ENCODE results near the gene MLPH. TPM values are rescaled to one million over a fixed set of nuclear protein-coding genes. Genes with fewer than 3 reads are reported as not detected.

Gene MLPH
- total RNA-seq, 1 donor, result not detected

GRCh38 chr2:237542001-237542704, 55.1 kb downstream of the MLPH start:
- Histone ChIP-seq H3K4me3 (ENCODE audit: low read length) (no peak overlapping the region), H3K9me3 (ENCODE audit: low read depth, low read length) (no peaks in the 10 kb centered on the region), H3K27me3 (ENCODE audit: insufficient read depth, low read length) (no peaks in the 10 kb centered on the region), H3K4me1 (ENCODE audit: insufficient read depth, low read length) (no peaks in the 10 kb centered on the region)

- Histone ChIP-seq H3K4me1 (ENCODE audit: insufficient read depth, low read length) (no peaks in the 10 kb centered on the region), H3K9me3 (ENCODE audit: low read depth, low read length) (no peaks in the 10 kb centered on the region), H3K27me3 (ENCODE audit: insufficient read depth, low read length) (no peaks in the 10 kb centered on the region), H3K4me3 (ENCODE audit: low read length) (no peak overlapping the region)
These were observed 59.2 kb downstream of the MLPH start for GRCh38 chr2:237546040-237546875.

GRCh38 chr2:237546876-237547395, 59.9 kb downstream of the MLPH start:
- no peaks in the 10 kb centered on the region for H3K4me1 ChIP-seq (ENCODE audit: insufficient read depth, low read length)

GRCh38 chr2:237547841-237548416, 60.9 kb downstream of the MLPH start:
- Histone ChIP-seq H3K9me3 (ENCODE audit: low read depth, low read length) (no peaks in the 10 kb centered on the region), H3K27me3 (ENCODE audit: insufficient read depth, low read length) (no peaks in the 10 kb centered on the region), H3K4me1 (ENCODE audit: insufficient read depth, low read length) (no peaks in the 10 kb centered on the region), H3K4me3 (ENCODE audit: low read length) (no peak overlapping the region)

More at GRCh38 chr2:237546876-237547395, 59.9 kb downstream of the MLPH start:
- Histone ChIP-seq H3K4me3 (ENCODE audit: low read length) (no peak overlapping the region), H3K9me3 (ENCODE audit: low read depth, low read length) (no peaks in the 10 kb centered on the region), H3K27me3 (ENCODE audit: insufficient read depth, low read length) (no peaks in the 10 kb centered on the region)

GRCh38 chr2:237549216-237549615, 62.2 kb downstream of the MLPH start:
- no peak overlapping the region for H3K4me3 ChIP-seq (ENCODE audit: low read length)
- H3K4me1 ChIP-seq (ENCODE audit: insufficient read depth, low read length), result no peaks in the 10 kb centered on the region
- H3K9me3 ChIP-seq (ENCODE audit: low read depth, low read length), result no peaks in the 10 kb centered on the region
- no peaks in the 10 kb centered on the region for H3K27me3 ChIP-seq (ENCODE audit: insufficient read depth, low read length)

- H3K4me1 ChIP-seq (ENCODE audit: insufficient read depth, low read length), result no peaks in the 10 kb centered on the region
- H3K9me3 ChIP-seq (ENCODE audit: low read depth, low read length), result no peaks in the 10 kb centered on the region
- no peak overlapping the region for H3K4me3 ChIP-seq (ENCODE audit: low read length)
- H3K27me3 ChIP-seq (ENCODE audit: insufficient read depth, low read length), result no peaks in the 10 kb centered on the region
These were observed 62.8 kb downstream of the MLPH start for GRCh38 chr2:237549643-237550415.

- peaks cover 6% of the 10 kb centered on the region for H3K9me3 ChIP-seq (ENCODE audit: low read depth, low read length)
- H3K4me3 ChIP-seq (ENCODE audit: low read length), result no peak overlapping the region
- no peaks in the 10 kb centered on the region for H3K27me3 ChIP-seq (ENCODE audit: insufficient read depth, low read length)
- H3K4me1 ChIP-seq (ENCODE audit: insufficient read depth, low read length), result no peaks in the 10 kb centered on the region
These were observed 64.1 kb downstream of the MLPH start for GRCh38 chr2:237551071-237551574.

- Histone ChIP-seq H3K4me3 (ENCODE audit: low read length) (no peak overlapping the region), H3K4me1 (ENCODE audit: insufficient read depth, low read length) (no peaks in the 10 kb centered on the region), H3K9me3 (ENCODE audit: low read depth, low read length) (peaks cover 6% of the 10 kb centered on the region), H3K27me3 (ENCODE audit: insufficient read depth, low read length) (no peaks in the 10 kb centered on the region)
These were observed 65.9 kb downstream of the MLPH start for GRCh38 chr2:237552908-237553307.

GRCh38 chr2:237553948-237554347, 66.9 kb downstream of the MLPH start:
- Histone ChIP-seq H3K4me1 (ENCODE audit: insufficient read depth, low read length) (no peaks in the 10 kb centered on the region), H3K4me3 (ENCODE audit: low read length) (no peak overlapping the region), H3K9me3 (ENCODE audit: low read depth, low read length) (peaks cover 6% of the 10 kb centered on the region), H3K27me3 (ENCODE audit: insufficient read depth, low read length) (no peaks in the 10 kb centered on the region)

- Histone ChIP-seq H3K9me3 (ENCODE audit: low read depth, low read length) (peaks cover 6% of the 10 kb centered on the region), H3K27me3 (ENCODE audit: insufficient read depth, low read length) (no peaks in the 10 kb centered on the region), H3K4me1 (ENCODE audit: insufficient read depth, low read length) (no peaks in the 10 kb centered on the region), H3K4me3 (ENCODE audit: low read length) (no peak overlapping the region)
These were observed 68.5 kb downstream of the MLPH start for GRCh38 chr2:237555560-237555959.

GRCh38 chr2:237556773-237557632, 70.0 kb downstream of the MLPH start:
- Histone ChIP-seq H3K27me3 (ENCODE audit: insufficient read depth, low read length) (no peaks in the 10 kb centered on the region), H3K9me3 (ENCODE audit: low read depth, low read length) (peaks cover 6% of the 10 kb centered on the region), H3K4me1 (ENCODE audit: insufficient read depth, low read length) (no peaks in the 10 kb centered on the region), H3K4me3 (ENCODE audit: low read length) (no peak overlapping the region)

GRCh38 chr2:237557633-237558015, 70.6 kb downstream of the MLPH start:
- H3K4me3 ChIP-seq (ENCODE audit: low read length), result no peak overlapping the region
- no peaks in the 10 kb centered on the region for H3K4me1 ChIP-seq (ENCODE audit: insufficient read depth, low read length)
- peaks cover 6% of the 10 kb centered on the region for H3K9me3 ChIP-seq (ENCODE audit: low read depth, low read length)
- no peaks in the 10 kb centered on the region for H3K27me3 ChIP-seq (ENCODE audit: insufficient read depth, low read length)

GRCh38 chr2:237558961-237559641, 72.0 kb downstream of the MLPH start:
- no peaks in the 10 kb centered on the region for H3K27me3 ChIP-seq (ENCODE audit: insufficient read depth, low read length)
- no peaks in the 10 kb centered on the region for H3K4me1 ChIP-seq (ENCODE audit: insufficient read depth, low read length)
- H3K4me3 ChIP-seq (ENCODE audit: low read length), result no peak overlapping the region
- H3K9me3 ChIP-seq (ENCODE audit: low read depth, low read length), result peaks cover 6% of the 10 kb centered on the region

Data from mononuclear cell (primary cell).